ENCODE results near the gene TRAPPC2B.

TRAPPC2B gene

DNA sequence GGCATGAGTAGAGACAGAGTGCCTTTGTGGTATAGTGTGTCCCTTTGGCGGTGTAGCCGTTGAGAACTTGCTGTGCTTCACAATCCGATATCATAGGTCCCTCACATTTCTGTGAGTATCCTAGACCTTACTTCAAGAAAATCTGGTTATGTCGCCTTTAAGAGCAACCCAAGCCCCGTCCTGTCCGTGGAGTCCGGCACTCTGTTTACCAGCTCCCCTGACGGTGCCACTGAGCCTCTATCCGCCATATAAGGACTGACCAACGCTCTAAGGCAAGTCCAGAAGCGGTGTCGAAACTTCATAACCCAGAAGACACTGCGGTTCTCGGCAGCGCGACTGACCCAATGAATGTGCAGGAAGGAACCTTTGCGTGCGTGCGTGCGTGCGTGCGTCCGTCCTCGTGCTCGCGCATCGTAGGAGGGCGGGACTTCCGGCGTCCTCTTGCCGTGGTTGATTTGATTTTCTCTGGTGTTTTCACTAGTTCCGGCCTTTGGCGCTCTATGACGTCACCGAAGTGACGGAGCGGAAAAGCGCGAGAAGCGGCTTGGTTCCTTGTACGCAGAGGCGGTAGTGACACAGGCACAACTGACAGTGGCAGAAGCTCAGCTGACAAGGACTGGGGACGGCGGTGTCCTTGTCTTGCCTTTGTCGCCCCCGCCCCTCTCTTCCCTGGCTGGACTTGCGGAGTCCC, at the start of gene TRAPPC2B, which contains the start of gene ZNF547:
Gene TRAPPC2B (plus strand): TSS at position 555 of the 691 bp plus-strand sequence. CDS start 1,283 bp downstream, outside the sequence.
Gene ZNF547 (plus strand): TSS at position 555 of the 691 bp plus-strand sequence. CDS start 5,005 bp downstream, outside the sequence.
- peak; percentile 99 for DNase-seq (ENCODE audit: low spot score)

DNA sequence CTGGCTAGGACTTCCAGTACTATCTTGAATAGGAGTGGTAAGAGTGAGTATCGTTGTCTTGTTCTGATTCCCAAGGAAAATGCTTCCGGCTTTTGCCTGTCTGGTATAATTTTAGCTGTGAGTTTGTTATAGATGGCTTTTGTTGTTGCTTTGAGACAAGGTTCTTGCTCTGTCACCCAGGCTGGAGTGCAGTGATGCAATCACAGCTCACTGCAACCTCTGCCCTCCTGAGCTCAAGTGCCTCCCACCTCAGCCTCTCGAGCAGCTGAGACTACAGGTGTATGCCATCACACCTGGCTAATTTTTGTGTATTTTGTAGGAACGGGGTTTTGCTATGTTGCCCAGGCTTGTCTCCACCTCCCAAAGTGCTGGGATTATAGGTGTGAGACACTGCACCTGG, 49.2 kb upstream of the TRAPPC2B start:
- DNase-seq (ENCODE audit: low spot score), result no peak

DNA sequence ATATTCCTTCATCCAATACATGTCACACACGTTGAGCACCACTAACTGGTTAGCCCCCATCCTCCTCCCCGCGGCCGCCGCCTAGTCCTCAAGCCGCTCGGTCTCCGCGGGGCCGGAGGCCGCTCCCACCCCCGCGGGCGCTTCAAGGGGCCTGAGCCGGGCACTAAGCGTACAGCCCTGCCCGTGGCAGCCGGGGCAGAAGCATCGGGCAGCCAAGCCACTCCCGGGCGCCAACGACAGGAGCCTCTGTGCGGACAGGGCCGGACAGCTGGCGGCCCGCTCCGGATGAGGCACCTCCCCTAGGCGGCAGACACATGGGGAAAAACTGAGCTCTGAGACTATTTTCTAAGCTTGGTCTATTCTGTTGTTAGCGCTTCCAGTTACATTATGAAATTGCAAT, 45.8 kb upstream of the TRAPPC2B start:
- peak; percentile 55 for DNase-seq (ENCODE audit: low spot score)

DNA sequence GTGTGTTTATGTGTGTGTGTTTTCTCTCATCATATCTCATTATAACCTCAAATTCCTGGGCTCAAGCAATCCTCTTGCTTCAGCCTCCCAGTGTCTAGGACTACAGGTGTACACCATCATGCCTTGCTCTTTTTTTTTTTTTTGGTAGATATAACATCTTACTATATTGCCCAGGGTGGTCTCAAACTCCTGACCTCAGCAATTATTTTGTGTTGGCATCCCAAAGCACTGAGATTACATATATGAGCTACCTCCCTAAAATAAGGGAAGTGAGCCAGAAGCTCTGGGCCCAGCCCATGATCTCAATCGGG, 43.5 kb upstream of the TRAPPC2B start:
- DNase-seq (ENCODE audit: low spot score), result no peak

DNA sequence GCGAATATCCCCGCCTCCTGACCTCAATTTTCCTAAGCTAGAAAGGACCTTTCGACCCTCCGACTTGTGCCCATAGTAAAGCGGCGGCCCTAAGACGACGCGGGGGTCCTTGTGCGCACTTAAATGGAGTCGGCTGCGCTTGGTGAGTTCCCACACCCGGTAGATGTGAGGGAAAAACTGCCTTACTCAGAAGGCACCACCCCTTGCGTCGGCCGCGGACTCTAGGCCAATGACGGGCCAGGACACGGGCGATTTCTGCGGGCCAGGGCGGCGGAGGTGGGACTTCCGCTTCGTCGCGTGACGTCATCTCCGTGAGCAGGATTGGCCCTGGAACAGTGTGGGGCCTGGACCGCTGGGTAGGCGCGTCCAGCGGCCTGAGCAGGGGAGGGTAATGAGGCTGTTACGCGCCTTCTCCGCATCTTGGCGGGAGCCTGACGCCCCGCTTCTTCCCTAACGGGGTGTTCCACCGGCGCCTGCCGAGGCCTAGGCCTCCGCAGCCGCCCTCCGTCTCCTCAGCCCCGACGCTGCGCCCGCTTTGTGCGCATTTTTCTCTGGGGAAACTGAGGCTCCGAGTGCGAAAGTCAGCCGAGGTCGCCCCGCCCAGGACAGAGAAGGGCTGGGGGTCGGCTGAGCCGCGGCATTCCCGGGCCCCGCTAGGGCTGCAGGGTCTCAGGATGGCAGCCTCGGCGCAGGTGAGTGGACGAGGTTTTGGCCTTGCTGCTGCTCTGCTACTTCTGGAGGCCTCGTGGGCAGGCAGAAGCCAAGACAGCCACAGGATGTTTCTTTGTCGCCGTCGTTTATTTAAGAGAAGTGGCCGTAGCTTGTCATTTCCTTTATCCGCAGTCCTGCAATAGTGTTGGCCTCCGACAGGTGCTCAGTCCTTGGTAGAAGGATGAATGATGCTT, 42.9 kb upstream of the TRAPPC2B start, which contains the start of gene ZNF543:
Gene ZNF543 (plus strand): TSS at position 293 of the 905 bp plus-strand sequence. CDS start 382 bp downstream, at position 675.
- DNase-seq (ENCODE audit: low spot score), result peak; percentile 96

DNA sequence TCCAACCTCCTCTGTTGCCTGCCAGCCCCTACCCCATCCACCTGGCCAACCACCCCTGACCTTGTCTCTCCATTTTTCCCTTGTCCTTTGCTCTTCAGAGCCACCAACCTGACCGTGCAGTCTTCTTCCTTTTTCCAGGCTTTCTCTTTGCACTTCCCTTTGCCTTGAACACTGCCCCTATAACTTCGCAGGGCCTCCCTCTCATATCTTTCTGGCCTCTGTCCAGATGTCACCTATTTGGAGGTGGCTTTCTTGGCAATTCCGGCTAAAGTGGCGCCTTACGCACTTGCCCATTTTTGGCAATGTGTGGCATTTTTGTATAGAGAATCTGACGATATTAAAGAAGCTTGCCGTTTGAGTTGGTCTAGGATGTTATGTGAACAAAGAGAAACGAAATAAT, 42.2 kb upstream of the TRAPPC2B start:
- no peak for DNase-seq (ENCODE audit: low spot score)

DNA sequence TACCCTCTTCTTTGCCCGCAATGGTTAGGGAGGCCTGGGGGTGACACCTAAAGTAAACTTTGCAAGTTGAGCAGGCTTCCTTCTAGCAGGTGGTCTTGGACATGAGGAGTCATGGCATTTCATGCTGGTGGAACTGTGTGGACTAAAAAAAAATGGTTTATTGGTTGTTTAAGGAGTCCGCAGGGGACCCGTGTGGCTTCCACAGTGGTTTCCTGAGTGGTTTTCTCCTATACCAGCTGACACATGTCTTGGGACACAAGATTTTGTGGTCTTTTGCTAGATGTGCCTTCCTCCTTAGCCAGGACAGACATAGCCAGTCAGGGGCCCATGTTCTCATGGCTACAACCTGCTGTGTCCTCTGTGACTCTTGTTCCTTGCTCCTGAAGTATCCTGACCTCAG, 41.6 kb upstream of the TRAPPC2B start:
- no peak for DNase-seq (ENCODE audit: low spot score)

DNA sequence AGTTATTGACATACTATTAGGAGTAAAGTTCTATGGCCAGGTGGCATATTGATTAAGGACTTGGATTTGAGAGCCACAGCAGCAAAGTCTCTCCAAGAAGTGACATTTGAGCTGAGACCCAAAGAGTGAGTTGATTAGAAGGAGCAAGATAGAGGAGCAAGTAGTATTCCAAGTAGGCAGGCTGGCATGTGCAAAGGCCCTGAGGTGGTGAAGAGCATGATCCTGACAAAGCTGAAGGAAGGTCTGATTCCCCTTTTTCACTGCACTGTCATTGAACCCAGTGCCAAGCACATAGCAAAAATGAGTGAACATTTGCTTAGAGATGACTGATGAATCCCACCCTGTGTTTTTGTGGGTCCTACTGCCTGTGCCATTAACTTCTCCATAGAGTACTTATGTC, 38.4 kb upstream of the TRAPPC2B start:
- DNase-seq (ENCODE audit: low spot score), result no peak

DNA sequence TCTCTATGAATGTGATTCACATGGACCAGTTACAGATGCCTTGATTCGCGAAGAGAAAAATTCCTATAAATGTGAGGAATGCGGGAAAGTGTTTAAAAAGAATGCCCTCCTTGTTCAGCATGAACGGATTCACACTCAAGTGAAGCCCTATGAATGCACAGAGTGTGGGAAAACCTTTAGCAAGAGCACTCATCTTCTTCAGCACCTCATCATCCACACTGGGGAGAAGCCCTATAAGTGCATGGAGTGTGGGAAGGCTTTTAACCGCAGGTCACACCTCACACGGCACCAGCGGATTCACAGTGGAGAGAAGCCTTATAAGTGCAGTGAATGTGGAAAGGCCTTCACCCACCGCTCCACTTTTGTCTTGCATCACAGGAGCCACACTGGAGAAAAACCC, 35.4 kb upstream of the TRAPPC2B start:
- DNase-seq (ENCODE audit: low spot score), result no peak

DNA sequence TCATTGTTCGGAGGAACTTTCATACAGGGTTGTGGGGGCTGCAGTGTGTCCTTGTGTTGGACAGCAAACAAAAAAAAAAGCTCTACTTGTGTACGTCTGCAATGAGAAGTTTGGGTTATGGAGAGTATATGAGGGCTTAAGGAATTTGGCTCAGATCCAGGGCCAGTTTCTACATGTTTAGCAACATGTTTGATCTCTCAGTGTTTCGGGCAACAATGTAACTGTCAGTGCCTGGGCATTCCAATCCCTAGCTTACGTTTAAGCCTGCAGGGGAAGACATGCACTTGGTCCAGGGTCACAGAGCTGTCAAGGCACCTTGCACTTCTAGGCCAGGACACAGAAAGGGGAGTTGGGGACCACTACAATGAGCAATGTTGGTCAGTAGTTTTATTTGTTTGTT, 29.2 kb upstream of the TRAPPC2B start:
- no peak for DNase-seq (ENCODE audit: low spot score)

DNA sequence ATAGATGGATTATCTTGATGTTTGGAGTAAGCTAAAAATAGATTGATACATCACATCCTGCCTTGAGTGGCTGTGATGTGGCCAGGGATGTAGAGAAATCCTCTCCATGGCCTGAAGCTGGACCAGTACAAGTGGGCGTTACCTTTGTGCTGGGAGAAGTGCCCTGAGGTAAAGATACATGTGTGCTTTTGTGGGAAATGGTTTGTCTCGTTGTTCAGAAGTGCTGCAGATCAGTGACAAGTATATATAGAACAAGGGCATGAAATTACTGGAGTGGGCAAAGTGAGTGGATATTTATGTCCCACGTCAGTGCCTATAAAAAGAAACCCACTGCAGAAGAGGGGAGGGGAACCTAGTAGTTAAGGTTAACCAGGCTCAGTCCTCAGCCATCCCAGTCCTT, 24.5 kb upstream of the TRAPPC2B start:
- DNase-seq (ENCODE audit: low spot score), result no peak

DNA sequence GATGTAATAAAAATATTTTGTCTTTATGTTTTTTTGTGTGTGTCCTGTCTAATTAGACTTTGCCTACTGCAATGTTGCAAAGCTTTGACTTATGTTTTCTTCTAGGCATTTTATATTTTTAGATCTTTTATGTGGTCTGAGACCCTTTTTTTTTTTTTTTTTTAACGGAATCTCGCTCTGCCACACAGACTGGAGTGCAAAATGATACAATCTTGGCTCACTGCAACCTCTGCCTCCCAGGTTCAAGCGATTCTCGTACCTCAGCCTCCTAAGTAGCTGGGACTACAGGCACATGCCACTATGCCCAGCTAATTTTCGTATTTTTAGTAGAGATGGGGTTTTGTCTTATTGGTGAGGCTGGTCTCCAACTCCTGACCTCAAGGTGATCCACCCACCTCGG, 20.8 kb upstream of the TRAPPC2B start:
- no peak for DNase-seq (ENCODE audit: low spot score)

DNA sequence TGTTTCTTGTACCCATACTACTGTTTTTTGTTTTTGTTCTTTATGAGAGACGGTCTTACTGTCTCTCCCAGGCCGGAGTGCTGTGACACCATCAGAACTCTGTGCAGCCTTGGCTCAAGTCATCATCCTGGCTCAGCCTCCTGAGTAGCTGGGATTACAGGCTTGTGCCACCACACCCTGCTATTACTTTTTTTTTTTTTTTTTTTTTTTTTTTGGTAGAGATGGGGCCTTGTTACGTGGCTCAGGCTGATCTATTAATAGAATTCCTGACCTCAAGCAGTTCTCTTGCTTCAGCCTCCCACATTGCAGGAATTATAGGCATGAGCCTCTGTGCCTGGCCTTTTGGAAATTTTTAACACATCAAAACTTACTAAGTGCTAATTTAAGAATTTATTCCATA, 15.2 kb upstream of the TRAPPC2B start:
- DNase-seq (ENCODE audit: low spot score), result no peak

DNA sequence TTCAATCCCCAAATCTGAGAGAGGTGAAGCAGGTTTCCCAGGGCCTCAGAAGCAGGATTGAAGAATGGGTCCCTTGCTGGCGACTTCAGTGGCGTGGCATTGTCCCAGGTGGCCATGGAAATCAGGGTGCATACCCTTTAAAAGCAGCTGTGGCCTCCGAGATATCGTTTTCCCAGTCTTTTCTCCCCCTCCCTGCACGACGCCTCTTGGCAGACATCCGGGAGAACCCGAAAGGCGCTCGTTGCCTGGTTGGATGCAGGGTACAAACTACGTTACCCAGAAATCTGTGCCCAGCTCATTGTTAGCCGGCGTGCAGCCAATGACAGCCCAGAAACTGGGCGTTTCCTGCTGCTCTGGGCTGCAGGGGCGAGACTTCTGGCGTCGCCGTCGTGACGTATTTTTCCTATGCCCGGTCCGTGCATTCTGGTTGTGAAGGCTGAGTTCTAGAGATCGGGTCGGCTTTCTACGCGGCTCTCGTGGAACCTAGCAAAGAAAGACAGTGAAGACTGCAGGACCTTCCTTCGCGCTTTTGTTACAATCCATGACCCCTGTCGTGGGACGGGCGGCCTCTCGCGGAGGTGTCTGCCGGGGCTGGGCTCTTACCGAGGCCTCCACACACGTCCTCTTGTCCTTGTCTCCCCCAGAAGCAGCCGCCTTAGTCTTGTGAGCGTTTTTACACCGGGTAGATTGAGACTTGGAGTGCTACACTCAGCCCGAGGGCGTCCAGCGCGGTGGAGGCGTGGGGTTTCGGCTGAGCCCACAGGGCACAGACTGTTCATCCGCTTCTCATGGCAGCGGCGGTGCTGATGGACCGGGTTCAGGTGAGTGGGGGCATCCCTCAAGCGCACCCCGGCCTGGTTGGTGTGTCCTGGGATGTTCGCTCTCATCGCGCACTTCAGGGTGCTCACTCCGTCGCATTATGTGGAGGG, 12.2 kb upstream of the TRAPPC2B start, which contains the start of gene ZNF304:
Gene ZNF304 (plus strand): TSS at position 395 of the 929 bp plus-strand sequence. CDS start 394 bp downstream, at position 789.
- peak; percentile 92 for DNase-seq (ENCODE audit: low spot score)

DNA sequence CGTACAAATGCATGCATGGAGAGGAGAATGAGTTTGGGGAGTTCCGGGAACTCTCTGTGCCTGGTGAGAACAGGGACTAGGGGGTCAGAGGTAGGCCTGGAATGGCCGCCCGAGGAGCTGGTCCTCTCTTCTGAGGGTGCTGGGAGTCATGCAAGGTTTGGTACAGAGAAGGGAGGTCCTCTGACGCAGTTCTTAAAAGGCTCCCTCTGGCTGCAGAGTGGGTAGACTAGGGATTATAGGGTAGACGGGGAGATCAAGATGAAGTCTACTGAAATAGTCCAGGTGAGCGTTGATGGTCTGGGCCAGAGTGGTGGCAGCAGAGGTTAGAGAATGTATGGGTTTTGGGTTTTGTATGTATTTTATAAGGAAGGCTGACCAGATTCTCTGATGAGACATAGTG, 11.5 kb upstream of the TRAPPC2B start:
- DNase-seq (ENCODE audit: low spot score), result no peak

DNA sequence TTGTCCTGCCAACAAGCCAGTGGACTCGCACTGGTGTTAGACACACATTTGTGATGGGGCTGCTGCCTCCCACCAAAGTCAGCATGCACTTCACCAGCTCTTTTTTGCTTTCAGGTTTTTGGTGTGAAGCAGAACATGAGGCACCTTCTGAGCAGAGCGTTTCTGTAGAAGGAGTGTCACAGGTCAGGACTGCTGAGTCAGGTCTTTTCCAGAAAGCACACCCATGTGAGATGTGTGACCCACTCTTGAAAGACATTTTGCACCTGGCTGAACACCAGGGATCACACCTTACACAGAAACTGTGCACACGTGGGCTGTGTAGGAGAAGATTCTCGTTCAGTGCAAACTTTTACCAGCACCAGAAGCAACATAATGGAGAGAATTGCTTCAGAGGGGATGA, 7.4 kb upstream of the TRAPPC2B start:
- DNase-seq (ENCODE audit: low spot score), result no peak

DNA sequence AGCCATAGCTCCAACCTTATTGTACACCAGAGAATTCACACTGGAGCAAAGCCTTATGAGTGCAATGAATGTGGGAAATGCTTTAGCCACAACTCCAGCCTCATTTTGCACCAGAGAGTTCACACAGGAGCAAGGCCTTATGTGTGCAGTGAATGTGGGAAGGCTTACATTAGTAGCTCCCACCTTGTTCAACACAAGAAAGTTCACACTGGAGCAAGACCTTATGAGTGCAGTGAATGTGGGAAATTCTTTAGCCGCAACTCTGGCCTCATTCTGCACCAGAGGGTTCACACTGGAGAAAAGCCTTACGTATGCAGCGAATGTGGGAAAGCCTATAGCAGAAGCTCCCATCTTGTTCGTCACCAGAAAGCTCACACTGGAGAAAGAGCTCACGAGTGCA, 5.9 kb upstream of the TRAPPC2B start:
- DNase-seq (ENCODE audit: low spot score), result no peak

DNA sequence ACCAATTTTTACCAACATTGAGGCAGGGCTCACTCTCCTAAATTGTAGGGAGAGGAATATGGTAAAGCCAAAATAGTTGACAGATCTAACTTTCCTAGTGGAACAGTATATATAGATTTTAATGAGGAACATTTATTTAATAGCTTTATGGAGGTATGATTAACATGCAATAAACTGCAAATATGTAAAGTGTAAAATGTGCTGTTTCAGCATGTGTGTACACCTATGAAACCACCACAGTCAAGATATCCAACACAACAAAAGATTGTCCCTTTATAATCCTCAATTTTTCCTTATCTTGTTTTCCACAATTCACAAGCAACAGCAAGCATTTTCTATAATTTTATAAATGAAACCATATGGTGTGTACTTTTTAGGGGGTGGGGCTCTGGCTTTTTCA, 4.1 kb upstream of the TRAPPC2B start:
- DNase-seq (ENCODE audit: low spot score), result no peak

DNA sequence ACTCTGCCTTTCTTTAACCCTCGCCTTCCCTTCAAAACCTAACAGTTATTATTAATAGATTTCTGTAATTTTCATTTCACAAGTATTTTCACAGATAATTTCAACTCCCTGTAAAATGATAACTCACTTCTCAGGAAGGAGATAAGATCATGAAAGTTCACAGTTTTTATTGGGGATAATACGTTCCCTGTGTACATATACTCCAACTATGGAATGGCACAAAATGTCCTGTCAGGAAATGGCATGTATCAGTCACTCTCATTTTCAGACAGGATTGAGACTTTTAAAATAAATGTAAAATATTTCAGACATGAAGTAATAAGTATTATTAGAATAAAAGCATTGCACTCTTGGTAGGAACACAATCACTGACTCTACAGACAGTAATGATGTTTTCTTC, 932 bp upstream of the TRAPPC2B start:
- DNase-seq (ENCODE audit: low spot score), result no peak

DNA sequence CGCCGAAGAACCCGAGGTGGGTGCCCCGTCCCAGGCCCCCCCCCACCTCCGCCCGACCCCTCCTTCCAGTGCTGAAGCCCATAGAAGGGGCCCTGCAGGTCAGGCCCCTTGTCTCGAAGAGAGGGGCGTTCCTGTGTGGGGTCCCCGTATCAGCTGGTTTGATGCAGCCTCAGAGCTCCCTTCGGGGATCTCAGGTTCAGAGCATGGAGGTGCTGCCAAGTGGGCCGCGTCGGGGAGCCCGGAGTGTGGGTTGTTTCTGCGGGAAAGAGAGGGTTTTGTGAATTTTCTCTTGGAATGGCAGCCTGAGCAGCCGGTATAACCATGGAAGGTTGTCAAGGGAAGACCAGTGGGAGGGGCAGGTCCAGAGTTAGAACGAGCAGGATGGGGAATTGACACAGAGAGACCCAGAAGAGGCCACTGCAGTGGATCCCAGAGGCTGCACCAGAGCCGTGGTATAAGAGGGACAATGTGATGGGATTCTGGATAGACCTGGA, 384 bp downstream of the TRAPPC2B start:
- DNase-seq (ENCODE audit: low spot score), result no peak

DNA sequence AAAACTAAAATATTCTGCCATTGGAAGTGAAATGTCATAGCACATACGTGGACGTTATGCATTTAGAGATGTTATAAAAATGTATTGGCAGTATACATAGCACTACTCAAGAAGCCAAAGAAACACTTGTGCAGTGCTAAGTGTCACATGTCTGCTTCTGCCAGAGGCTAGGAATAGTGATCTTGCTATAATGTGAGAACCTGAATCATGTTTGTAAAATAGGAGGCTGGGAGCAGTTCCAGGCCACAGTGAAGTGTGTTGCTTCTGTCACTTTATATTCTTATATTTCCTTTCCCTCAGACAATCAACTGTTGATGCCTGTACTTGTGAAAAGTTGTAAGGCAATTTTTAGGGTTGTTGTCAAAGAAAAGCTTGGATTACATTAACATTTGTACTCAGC, 3.4 kb downstream of the TRAPPC2B start:
- no peak for DNase-seq (ENCODE audit: low spot score)

DNA sequence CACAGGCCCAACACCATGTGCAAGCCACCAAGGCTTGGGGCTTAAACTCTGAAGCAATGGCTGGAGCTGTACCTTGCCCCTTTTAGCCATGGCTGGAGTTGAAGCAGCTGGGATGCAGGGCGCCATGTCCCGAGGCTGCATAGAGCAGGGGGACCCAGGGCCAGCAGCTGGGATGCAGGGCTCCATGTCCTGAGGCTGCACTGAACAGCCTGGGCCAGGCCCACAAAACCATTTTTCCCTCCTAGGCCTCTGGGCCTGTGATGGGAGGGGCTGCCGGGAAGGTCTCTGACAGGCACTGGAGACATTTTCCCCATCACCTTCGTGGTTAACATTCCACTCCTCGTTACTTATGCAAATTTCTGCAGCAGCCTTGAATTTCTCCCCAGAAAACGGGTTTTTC, 10.8 kb downstream of the TRAPPC2B start:
- no peak for DNase-seq (ENCODE audit: low spot score)

All from ecto neural progenitor cell (in vitro differentiated cells).